AG09319 (cell line): Measurements from ENCODE around the gene GRIN2A.

ENCODE experiments used
- DNase-seq: peaks from one replicate; pipeline ENCODE4 v3.0.0-alpha.2; 2010; ENCODE audit warnings: low read depth; ENCODE audit errors: extremely low read depth
- TF ChIP-seq, protein P1 (sequence below): IDR thresholded peaks from 2 replicates; pipeline ENCODE4 v1.5.1; 2011; ENCODE audit warnings: low read depth, mild to moderate bottlenecking, inconsistent platforms, low read length, moderate library complexity

Gene GRIN2A

GRCh38 chr16:9964426-9964825 lies 217.8 kb downstream of the GRIN2A start:
- TF ChIP-seq, protein P1, sequence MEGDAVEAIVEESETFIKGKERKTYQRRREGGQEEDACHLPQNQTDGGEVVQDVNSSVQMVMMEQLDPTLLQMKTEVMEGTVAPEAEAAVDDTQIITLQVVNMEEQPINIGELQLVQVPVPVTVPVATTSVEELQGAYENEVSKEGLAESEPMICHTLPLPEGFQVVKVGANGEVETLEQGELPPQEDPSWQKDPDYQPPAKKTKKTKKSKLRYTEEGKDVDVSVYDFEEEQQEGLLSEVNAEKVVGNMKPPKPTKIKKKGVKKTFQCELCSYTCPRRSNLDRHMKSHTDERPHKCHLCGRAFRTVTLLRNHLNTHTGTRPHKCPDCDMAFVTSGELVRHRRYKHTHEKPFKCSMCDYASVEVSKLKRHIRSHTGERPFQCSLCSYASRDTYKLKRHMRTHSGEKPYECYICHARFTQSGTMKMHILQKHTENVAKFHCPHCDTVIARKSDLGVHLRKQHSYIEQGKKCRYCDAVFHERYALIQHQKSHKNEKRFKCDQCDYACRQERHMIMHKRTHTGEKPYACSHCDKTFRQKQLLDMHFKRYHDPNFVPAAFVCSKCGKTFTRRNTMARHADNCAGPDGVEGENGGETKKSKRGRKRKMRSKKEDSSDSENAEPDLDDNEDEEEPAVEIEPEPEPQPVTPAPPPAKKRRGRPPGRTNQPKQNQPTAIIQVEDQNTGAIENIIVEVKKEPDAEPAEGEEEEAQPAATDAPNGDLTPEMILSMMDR, result no peak
- no peak for DNase-seq

DNA sequence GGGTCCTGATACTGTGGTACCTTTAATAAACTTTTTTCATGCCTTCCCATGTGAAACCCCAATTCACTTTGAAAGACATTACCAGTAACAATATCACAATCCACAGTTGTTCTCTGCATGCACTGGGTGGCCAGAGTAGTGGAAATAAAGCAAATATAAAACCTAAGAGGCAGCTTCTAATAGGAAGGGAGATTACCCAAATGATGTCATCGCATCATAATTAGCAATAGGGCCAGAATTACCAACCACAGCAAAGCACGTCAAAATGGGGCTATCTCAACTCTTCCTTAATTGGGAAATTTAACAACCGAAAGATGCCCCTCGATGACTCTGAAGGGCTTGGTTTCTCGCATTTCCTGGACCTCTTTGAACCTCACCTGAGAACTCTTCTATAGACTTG lies 224.8 kb downstream of the GRIN2A start:
- no peak for DNase-seq
- TF ChIP-seq, protein P1, result no peak

- TF ChIP-seq, protein P1, result no peak
- DNase-seq, result no peak
These were observed 225.2 kb downstream of the GRIN2A start for GRCh38 chr16:9957002-9957401.

DNA sequence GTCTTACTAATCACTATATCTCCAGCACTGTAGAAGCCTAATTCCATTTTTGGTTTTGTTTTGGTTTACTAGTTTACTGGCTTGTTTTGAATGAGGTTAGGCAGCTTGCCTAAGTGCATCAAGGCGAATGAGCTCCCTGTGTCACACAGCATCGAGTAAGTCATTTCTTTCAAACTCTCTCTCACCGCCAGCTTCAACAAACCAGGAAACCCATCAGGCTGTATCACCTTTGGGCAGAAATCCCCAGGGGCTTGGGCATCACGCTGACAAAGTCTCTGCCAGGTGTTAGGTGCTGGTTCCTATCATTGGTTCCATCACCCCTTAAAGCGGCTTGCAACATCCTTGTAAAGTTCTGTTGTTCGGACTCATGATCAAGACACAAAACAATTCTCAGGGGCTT lies 226.6 kb downstream of the GRIN2A start:
- TF ChIP-seq, protein P1, result no peak
- DNase-seq, result no peak

DNA sequence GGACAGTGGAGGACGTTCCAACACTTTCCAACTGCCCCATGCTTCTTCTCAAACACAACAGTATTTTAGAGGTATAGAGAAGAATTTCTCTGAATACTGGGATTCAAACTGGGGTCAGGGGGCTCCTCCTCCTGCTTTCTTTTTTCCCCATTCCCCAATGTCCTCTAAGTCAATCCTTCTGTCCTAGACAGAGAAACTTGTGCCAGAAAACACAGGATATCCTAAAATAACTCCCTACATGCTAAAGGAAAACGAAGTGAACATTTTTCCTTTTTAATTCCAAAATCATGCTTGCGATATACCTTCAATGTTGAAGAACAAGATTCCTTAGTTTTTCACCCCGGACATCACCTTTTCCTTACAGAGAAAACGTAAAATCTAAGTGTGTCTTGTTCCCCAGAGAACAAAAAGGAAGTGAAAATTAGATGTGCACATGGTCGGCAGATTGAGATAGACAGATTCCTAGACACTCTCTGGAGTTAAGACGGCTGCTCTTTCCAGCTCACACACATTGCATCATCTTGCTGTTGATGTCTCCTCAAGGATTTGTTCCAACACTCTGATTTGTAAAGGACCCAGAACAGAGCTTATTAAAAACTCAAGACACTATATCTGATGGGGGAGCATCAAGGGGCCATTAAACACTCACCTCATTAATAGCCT lies 228.2 kb downstream of the GRIN2A start:
- DNase-seq, result no peak

DNA sequence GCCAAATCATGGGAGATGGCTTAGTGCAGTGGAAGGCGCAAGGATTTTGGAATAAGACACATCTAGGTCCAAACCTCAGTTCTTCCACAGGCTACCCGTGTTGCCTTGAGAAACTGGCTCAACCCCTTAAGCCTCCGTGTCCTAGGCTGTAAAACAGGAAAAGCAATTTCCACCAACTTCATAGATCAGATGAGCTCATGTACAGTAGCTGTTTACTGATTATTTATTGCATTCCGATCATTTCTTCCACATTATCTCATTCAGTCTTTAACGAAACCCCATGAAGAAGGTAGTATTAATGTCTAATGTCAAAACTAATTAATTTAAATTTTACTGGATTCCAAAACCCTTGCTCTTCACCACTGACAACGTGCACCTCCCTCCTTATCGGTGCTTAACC lies 231.6 kb downstream of the GRIN2A start:
- no peak for DNase-seq
- TF ChIP-seq, protein P1, result no peak

More for the DNA sequence above, 228.2 kb downstream of the GRIN2A start:
- TF ChIP-seq, protein P1, result no peak

- no peak for DNase-seq
- TF ChIP-seq, protein P1, result no peak
These were observed 232.8 kb downstream of the GRIN2A start for GRCh38 chr16:9949396-9949795.
